Astrocyte of the cerebellum (primary cell): Measurements from ENCODE around the gene MNS1.

Experiments
- DNase-seq: peaks from one replicate; pipeline ENCODE4 v3.0.0-alpha.2; 2011; ENCODE audit warnings: low read depth
- H3K4me3 ChIP-seq: 2 replicates; pipeline ENCODE4 v1.5.1; 2011; ENCODE audit warnings: mild to moderate bottlenecking, low read depth, low read length, moderate library complexity
- CTCF ChIP-seq: IDR thresholded peaks from 2 replicates; pipeline ENCODE4 v1.5.1; 2012; ENCODE audit warnings: low read length, low read depth, moderate library complexity, mild to moderate bottlenecking; ENCODE audit errors: missing control alignments
- in situ Hi-C: cut with HindIII; loops from 2 replicates; pipeline ENCODE4 v1.10.0; 2017; ENCODE audit warnings: low sequenced_read_pairs

Gene MNS1

DNA sequence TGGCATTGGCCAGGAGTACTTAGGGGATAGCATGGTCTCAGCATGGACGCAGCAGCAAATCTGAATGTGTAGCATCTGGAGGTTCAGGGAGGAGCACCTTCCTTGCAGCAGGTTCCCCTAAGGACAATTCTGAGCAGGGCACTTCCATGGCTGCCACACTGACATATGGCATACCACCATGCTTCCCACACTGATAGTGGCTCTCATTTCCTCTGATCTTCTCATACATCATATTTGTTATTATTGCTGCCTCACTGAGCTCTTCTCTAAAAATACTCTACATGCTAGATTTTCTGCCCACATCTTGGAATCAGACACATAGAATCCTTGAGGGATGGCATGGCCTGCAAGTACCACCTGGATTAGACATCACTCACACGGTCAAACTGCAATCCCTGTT, 7.3 kb upstream of the MNS1 start:
- TF ChIP-seq CTCF, result no peak
- no peak overlapping the region for H3K4me3 ChIP-seq
- DNase-seq, result no peak
- in situ Hi-C loops, result no loop called here

- no peak overlapping the region for H3K4me3 ChIP-seq
- no peak for TF ChIP-seq CTCF
- DNase-seq, result no peak
- in situ Hi-C loops, result no loop called here
Observed at GRCh38 chr15:56471440-56472069, 6.6 kb upstream of the MNS1 start.

DNA sequence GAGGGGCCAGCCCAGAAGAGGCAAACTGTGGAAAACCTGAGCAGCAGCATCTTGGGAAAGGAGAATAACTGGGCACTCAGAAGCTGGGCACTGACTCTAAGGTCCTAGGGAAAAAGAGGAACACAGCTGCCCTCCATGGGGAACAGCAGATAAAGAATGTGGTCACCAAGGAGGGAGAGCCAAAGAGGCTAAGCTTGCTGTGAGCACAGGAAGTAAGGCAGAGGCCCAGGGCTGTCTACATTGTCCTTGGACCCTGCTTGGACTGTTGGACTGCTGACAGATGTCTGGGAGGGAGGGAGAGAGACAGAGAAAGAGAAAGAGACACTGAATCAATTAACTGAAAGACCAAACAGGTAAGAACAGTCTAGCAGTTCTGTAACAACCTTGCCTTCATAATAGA, 4.5 kb upstream of the MNS1 start:
- H3K4me3 ChIP-seq, result no peak overlapping the region
- no peak for DNase-seq
- in situ Hi-C loops, result no loop called here
- TF ChIP-seq CTCF, result no peak

GRCh38 chr15:56468401-56468800, 3.5 kb upstream of the MNS1 start:
- no peak for DNase-seq
- no peak overlapping the region for H3K4me3 ChIP-seq
- TF ChIP-seq CTCF, result no peak
- in situ Hi-C loops, result no loop called here

DNA sequence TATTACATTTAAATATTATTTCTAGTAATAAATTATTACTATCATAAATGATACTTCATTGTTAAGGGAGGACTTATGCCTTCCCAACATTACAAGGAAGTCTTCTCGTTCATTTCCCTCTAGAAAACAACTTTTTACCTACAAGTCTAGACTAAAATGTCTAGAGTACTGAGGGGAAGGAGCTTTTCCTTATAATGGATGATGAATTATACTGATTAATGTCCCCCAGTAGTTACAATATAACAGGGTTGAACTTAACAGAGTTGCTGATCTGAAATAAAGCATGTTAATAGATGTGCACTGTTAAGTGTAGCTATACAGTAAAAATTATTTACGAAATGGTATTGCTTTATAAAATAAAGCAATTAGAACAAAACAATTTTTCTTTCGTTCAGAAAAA, 2.7 kb upstream of the MNS1 start:
- no peak for TF ChIP-seq CTCF
- in situ Hi-C loops, result no loop called here
- H3K4me3 ChIP-seq, result no peak overlapping the region
- DNase-seq, result no peak

DNA sequence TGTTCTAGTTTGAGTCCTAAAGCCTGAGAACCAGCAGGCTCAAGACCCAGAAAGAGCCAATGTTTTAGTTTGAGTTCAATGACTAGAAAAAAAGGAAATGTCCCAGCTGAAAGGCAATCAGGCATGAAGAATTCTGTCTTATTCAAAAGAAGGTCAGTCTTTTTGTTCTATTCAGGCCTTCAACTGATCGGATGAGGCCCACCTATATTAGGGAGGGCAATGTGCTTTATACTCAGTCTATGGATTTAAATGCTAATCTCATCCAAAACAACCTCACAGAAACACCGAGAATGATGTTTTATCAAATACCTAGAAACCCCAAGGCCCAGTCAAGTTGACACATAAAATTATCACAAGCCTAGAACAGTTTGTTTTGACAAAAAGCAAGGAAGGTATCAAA, 4.0 kb downstream of the MNS1 start:
- no peak for TF ChIP-seq CTCF
- no peak for DNase-seq
- no peak overlapping the region for H3K4me3 ChIP-seq
- in situ Hi-C loops, result no loop called here

GRCh38 chr15:56460071-56460470, 4.9 kb downstream of the MNS1 start:
- TF ChIP-seq CTCF, result no peak
- no peak overlapping the region for H3K4me3 ChIP-seq
- in situ Hi-C loops, result no loop called here
- DNase-seq, result no peak
